Measurements from ENCODE around the gene GBF1. TPM values are rescaled to one million over a fixed set of nuclear protein-coding genes. Genes with fewer than 3 reads are reported as not detected.

Gene GBF1
- total and polyA plus RNA-seq, 11 donors = 15.5 to 70.0 (median 48.2) TPM

DNA sequence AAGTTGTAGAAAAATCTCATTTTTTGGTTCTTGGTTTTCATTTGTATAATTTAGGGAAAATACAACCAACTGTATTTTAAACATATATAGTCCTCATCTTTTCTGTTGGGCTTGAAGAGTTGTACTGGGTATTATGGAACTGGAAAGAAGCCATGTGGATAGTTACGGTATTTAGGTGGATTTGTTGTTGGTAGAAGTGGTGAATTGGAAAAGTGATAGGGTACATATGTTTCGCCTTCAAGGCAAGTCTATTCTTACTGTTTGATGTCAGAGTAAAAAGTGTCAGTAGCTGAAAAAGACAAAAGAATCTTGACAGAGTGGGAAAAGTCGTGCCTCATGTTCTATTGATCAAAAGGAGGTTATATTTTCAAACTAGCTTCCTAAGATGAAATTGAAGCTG, 64.6 kb downstream of the GBF1 start:
- Histone ChIP-seq H3K27me3 (no peaks in the 10 kb centered on the region), H3K9me3 (no peaks in the 10 kb centered on the region), H3K27ac (peak overlapping the region in 1 of 12 donors; percentile 9), H3K36me3 (peaks cover 0 to 4% (median 0%) of the 10 kb centered on the region in 9 donors), H3K4me1 (peaks cover 2 to 65% (median 40%) of the 10 kb centered on the region in 12 donors), H3K4me3 (no peak overlapping the region)
- ATAC-seq = no peak
- WGBS, 4 donors = 73 to 85% (median 80%) methylated on average over 3 of the region's 3 CpGs
- DNase-seq = no peak
- TF ChIP-seq POLR2A (IDR thresholded peaks at IDR 0.05) = no peak
- intact Hi-C loops (cut with DNase I) = no loop called here

DNA sequence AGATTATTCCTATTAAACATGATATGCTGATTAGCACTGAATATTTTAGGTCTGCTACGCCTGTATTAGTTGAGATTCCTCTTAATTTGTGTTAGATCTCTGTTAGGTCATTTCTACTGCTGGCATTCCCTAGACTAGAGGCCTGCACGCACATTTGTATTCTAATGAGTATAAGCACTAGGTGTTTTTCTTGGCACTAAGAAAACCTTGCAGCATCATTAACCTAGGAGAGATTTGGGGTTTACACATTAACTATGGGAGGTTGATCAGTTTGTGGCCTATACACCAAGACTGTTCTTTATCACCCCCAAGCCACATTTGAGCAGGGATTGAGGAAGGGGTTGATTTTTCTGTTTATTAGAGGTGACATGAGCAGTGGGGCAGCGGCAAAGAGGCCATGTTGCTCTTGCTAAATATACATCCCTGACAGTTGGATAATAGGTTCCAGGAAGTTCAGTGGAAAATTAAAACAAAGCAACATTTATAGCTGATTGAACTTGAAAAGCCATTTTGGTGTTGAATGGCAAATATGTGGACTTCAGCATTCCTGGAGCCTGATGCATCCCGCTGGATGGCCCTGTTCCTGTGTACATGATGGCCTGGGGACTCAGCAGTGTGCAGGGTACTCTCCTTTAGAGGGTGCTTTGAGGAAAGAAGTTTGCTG, 65.2 kb downstream of the GBF1 start:
- intact Hi-C loops (cut with DNase I) = no loop called here
- H3K27ac ChIP-seq = peak overlapping the region in 5 of 12 donors; percentile 3 to 20 (median 18)
- ATAC-seq (peak in 2 of 4 donors; percentile 42 to 44), DNase-seq (no peak)
- WGBS, 4 donors = 56 to 64% (median 63%) methylated on average over 4 of the region's 4 CpGs
- no peaks in the 10 kb centered on the region for H3K9me3 ChIP-seq
- H3K27me3 ChIP-seq = no peaks in the 10 kb centered on the region
- peaks cover 2 to 65% (median 41%) of the 10 kb centered on the region in 12 donors for H3K4me1 ChIP-seq
- H3K36me3 ChIP-seq = peaks cover 0 to 9% (median 0%) of the 10 kb centered on the region in 9 donors
- TF ChIP-seq POLR2A (IDR thresholded peaks at IDR 0.05) = no peak
- TF ChIP-seq, protein P1, sequence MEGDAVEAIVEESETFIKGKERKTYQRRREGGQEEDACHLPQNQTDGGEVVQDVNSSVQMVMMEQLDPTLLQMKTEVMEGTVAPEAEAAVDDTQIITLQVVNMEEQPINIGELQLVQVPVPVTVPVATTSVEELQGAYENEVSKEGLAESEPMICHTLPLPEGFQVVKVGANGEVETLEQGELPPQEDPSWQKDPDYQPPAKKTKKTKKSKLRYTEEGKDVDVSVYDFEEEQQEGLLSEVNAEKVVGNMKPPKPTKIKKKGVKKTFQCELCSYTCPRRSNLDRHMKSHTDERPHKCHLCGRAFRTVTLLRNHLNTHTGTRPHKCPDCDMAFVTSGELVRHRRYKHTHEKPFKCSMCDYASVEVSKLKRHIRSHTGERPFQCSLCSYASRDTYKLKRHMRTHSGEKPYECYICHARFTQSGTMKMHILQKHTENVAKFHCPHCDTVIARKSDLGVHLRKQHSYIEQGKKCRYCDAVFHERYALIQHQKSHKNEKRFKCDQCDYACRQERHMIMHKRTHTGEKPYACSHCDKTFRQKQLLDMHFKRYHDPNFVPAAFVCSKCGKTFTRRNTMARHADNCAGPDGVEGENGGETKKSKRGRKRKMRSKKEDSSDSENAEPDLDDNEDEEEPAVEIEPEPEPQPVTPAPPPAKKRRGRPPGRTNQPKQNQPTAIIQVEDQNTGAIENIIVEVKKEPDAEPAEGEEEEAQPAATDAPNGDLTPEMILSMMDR (IDR thresholded peaks at IDR 0.05) = no peak
- H3K4me3 ChIP-seq = no peak overlapping the region

DNA sequence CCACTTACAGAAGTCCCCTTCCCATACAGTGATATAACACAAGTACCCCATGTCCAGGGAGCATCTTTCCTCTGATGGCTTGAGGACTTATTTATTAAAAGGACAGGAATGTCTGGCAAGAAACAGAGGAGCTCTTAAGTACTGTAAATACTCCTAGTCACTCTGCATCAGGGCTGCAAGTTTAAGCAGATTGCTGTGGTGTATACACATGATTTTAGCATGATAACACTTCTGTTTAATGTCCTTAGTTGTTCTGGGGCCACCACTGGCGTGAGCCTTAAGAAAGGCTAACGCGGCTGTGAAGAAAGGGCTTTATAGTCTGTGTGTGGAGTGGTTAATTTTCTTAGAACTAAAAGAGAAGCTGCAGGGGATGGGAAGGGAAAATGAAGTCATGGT, 65.7 kb downstream of the GBF1 start:
- H3K27ac ChIP-seq = peak overlapping the region in 3 of 12 donors; percentile 18 to 23 (median 20)
- H3K36me3 ChIP-seq = peaks cover 0 to 12% (median 0%) of the 10 kb centered on the region in 9 donors
- intact Hi-C loops (cut with DNase I) = no loop called here
- ATAC-seq (no peak), DNase-seq (no peak)
- H3K4me3 ChIP-seq = no peak overlapping the region
- H3K9me3 ChIP-seq = no peaks in the 10 kb centered on the region
- WGBS, 4 donors = 80 to 89% (median 83%) methylated on average over 3 of the region's 3 CpGs
- H3K27me3 ChIP-seq = no peaks in the 10 kb centered on the region
- TF ChIP-seq, protein P1 (IDR thresholded peaks at IDR 0.05) = no peak
- H3K4me1 ChIP-seq = peaks cover 2 to 61% (median 39%) of the 10 kb centered on the region in 12 donors

DNA sequence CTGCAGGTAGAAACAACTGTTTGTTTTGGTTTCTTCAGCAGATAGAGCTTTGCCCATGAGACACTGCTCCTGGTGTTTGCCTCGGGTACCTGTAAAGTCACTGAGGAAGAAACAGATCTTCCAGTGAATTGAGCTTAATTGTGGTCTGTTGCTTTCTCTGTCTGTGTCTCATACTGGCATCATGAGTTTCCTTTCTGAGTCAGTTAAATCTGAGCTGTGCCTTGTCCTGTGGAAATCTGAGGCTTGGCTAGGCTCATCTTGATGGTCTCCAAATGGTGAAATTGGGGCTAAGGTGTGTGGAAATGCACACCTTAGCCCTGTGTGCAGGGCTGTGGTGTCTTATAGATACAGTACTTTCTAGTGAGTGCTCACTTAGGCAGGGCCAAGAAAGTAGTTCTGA, 67.4 kb downstream of the GBF1 start:
- peaks cover 2 to 57% (median 31%) of the 10 kb centered on the region in 12 donors for H3K4me1 ChIP-seq

More for the DNA sequence above, 67.4 kb downstream of the GBF1 start:
- 69 to 77% (median 73%) methylated on average over 1 of the region's 1 CpG for WGBS, 4 donors
- TF ChIP-seq, protein P1 (IDR thresholded peaks at IDR 0.05) = no peak
- no peak for TF ChIP-seq POLR2A (IDR thresholded peaks at IDR 0.05)
- H3K36me3 ChIP-seq = peaks cover 0 to 12% (median 0%) of the 10 kb centered on the region in 9 donors
- ATAC-seq = no peak
- no peak for DNase-seq
- intact Hi-C loops (cut with DNase I) = no loop called here
- peak overlapping the region in 2 of 12 donors; percentile 32 to 36 for H3K27ac ChIP-seq
- H3K4me3 ChIP-seq = no peak overlapping the region
- no peaks in the 10 kb centered on the region for H3K27me3 ChIP-seq
- no peaks in the 10 kb centered on the region for H3K9me3 ChIP-seq
